Stomach smooth muscle (tissue), 2 donors: Measurements from ENCODE around the gene TEX44.
"Not testable (repeated sequence)": the region's sequence is repeated elsewhere in the genome, so short reads cannot be mapped to it uniquely, and the experiment has no call there.

Experiments used
- H3K27ac ChIP-seq: one replicate; pipeline ENCODE4 v1.7.0; 2013; ENCODE audit warnings: mild to moderate bottlenecking, low read length, inconsistent platforms
- H3K27me3 ChIP-seq, 2 donors: one replicate each; pipeline ENCODE4 v1.7.0; 2013; ENCODE audit warnings: low read length in 2 of 2; ENCODE audit not compliant: insufficient read depth in 2 of 2, control insufficient read depth in 1 of 2
- H3K36me3 ChIP-seq, 2 donors: one replicate each; pipeline ENCODE4 v1.7.0; 2013; ENCODE audit warnings: low read length in 2 of 2; ENCODE audit not compliant: control insufficient read depth in 2 of 2, insufficient read depth in 2 of 2
- H3K4me1 ChIP-seq: one replicate; pipeline ENCODE4 v1.7.0; 2013; ENCODE audit warnings: low read length; ENCODE audit not compliant: control insufficient read depth, insufficient read depth
- H3K4me3 ChIP-seq, 2 donors: one replicate each; pipeline ENCODE4 v1.7.0; 2013; ENCODE audit warnings: low read length in 2 of 2
- H3K9ac ChIP-seq, 2 donors: one replicate each; pipeline ENCODE4 v1.7.0; 2013; ENCODE audit warnings: low read length in 2 of 2, mild to moderate bottlenecking in 1 of 2
- H3K9me3 ChIP-seq, 2 donors: one replicate each; pipeline ENCODE4 v1.7.0; 2013; ENCODE audit warnings: low read length in 2 of 2; ENCODE audit not compliant: control insufficient read depth in 2 of 2
- donor health status: healthy.
- donor health status: Pancreatic carcinoma.

Gene TEX44

DNA sequence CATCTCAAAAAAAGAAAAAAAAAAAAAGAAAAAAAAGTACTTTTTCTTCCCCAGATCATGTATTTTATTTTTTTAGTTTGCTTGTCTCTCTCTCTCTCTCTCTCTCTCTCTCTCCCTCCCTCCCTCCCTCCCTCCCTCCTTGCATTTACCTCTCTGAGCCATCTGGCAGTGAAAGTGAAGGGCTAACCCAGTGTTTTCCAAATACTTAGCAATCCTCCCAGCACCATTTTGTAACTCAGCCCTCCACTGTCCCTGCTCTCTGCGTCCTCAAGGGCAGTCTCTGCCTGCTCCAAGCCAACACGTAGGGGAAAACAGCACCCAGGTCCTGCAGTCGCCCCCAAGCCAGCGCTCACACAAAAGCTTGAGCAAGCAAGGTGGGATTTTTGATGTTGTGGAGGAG lies 19.6 kb upstream of the TEX44 start:
- H3K4me3 ChIP-seq = no peak overlapping the region
- no peak overlapping the region for H3K27ac ChIP-seq
- no peak overlapping the region for H3K9ac ChIP-seq
- H3K9me3 ChIP-seq = no peaks in the 10 kb centered on the region
- H3K27me3 ChIP-seq = no peaks in the 10 kb centered on the region
- H3K36me3 ChIP-seq = no peaks in the 10 kb centered on the region
- no peaks in the 10 kb centered on the region for H3K4me1 ChIP-seq

DNA sequence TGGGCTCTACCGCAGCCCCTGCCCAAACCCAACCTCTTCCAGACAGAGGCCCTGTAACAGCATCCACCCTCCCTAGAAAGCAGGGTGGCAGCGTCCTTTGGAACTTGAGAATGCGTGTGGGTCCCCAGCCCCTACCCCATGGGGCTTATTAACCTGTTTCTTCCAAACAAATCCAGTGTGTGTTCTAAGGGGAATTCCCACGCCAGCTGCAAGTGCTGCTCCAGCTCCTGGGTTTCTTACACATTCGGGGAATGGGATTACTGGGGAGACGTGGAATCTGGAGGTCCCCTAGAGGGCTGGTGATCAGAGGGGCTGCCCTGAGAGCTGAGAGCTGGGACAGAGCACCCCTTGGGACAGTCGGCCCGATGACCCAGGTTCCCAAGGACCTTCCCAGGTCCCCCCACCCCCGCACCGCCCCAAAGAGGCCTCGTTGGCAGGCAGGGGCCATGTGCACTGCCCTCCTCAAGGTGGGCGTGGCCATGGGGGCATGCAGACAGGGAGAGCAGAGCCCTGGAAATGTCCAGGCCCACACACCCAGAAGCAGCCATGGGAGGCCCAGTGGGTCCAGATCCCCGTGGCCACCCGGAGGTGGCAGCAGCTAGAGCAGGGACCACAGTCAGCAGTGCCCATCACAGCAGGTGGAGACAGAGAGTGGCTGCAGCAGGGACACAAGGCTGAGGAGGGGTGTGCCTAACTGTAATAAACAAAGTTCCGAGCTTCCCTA lies 18.8 kb upstream of the TEX44 start:
- no peak overlapping the region for H3K27ac ChIP-seq
- no peak overlapping the region for H3K9ac ChIP-seq
- no peaks in the 10 kb centered on the region for H3K36me3 ChIP-seq
- H3K9me3 ChIP-seq = no peaks in the 10 kb centered on the region
- H3K4me3 ChIP-seq = no peak overlapping the region
- H3K4me1 ChIP-seq = no peaks in the 10 kb centered on the region
- H3K27me3 ChIP-seq = no peaks in the 10 kb centered on the region

DNA sequence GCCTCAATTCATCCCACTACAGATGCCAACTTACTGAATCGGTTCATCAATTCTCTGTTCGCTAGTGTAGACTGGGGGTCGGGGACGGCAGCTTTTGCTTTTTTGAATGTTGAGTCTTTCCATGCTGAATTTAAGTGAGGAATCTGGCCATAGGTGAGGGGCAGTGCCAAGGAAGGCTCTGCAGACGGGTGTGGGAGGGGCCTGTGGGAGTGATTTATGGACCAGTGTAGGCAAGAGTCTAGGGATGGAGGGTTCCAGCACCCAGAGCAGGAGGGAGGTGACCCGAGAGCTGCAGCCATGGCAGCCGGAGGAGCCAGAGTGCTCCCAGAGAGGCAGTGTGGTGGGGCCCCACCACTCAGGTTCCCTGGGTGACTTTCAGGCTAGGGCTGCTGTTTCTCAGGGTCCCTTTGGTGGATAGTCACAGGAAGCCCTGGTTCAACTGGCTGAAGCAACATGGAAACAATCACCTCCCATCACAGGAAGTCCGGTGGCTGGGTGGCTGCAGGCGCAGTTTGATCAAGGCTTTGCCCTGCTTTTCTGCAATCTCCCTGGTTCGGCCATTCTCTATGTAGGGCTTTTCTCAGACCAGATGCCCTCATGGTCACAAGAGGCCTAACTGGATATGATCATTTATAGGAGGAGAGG lies 16.9 kb upstream of the TEX44 start:
- H3K4me1 ChIP-seq = no peaks in the 10 kb centered on the region
- H3K27me3 ChIP-seq = no peaks in the 10 kb centered on the region
- no peak overlapping the region for H3K9ac ChIP-seq
- H3K27ac ChIP-seq = no peak overlapping the region
- no peak overlapping the region for H3K4me3 ChIP-seq
- no peaks in the 10 kb centered on the region for H3K9me3 ChIP-seq
- no peaks in the 10 kb centered on the region for H3K36me3 ChIP-seq

DNA sequence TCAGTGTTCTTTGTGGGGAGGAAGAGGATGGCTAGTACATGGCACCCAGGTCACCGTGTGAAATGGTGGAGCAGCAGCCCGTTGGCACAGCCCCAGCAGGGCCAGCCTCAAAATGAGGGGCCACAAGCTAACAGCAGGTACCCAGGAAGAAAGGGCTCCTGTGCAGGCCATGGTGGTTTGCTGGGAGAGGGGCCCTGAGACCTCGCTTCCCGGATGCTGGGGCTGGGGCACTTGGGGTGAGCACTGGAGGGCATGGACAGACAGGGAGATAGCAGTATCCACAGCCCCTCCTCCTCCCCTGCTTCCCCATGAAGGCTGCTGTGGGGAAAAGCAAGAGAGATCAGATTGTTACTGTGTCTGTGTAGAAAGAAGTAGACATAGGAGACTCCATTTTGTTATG lies 16.2 kb upstream of the TEX44 start:
- Histone ChIP-seq H3K4me3 (no peak overlapping the region), H3K27ac (no peak overlapping the region), H3K9me3 (no peaks in the 10 kb centered on the region), H3K36me3 (no peaks in the 10 kb centered on the region), H3K27me3 (no peaks in the 10 kb centered on the region), H3K4me1 (no peaks in the 10 kb centered on the region), H3K9ac (no peak overlapping the region)

DNA sequence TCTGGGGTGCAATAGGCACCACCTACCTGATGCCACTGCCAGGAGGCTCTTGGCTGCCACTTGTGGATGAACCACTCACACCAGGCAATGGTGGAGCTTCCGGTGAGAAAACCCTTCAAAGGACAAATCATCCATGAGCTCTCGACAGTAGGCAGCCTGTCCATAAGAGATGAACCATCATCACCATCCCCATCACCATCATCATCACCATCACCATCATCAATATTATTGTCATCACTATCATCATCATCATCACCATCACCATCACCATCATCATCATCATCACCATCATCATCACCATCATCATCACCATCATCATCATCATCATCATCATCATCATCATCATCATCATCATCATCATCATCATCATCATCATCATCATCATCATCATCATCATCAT lies 14.0 kb upstream of the TEX44 start:
- H3K4me1 ChIP-seq, H3K9ac ChIP-seq, H3K36me3 ChIP-seq, H3K27me3 ChIP-seq, H3K4me3 ChIP-seq, H3K27ac ChIP-seq, H3K9me3 ChIP-seq: not testable (repeated sequence)

DNA sequence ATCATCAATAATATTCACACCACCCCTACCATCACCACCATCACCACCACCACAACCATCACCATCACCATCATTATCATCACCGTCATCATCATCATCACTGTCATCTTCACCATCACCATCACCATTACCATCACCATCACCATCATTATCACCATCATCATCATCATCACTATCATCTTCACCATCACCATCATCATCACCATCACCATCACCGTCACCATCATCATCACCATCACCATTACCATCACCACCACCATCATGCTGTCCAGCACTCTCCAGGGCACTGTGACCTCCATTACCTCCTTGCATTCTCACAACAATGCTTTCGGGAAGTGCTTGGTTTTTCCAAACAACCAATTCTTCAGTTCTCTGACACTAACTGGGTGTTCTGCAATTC lies 13.1 kb upstream of the TEX44 start:
- Histone ChIP-seq H3K4me3 (no peak overlapping the region), H3K9me3 (no peaks in the 10 kb centered on the region)

DNA sequence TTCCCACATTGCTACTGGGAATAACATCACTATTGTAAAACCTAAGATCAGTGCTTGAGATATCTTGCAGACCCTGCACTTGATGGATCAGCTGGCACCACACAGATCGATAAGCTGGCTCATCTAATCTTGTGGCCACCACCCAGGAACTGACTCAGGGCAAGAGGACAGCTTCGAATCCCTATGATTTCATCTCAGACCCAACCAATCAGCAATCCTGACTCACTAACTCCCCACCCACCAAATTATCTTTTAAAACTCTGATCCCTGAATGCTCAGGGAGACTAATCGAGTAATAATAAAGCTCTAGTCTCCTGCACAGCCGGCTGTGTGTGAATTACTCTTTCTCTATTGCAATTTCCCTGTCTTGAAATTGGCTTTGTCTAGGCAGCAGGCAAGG lies 11.3 kb upstream of the TEX44 start:
- Histone ChIP-seq H3K27me3 (no peaks in the 10 kb centered on the region), H3K9ac (no peak overlapping the region), H3K9me3 (no peaks in the 10 kb centered on the region), H3K4me3 (no peak overlapping the region), H3K4me1 (no peaks in the 10 kb centered on the region), H3K27ac (no peak overlapping the region), H3K36me3 (no peaks in the 10 kb centered on the region)

More for the DNA sequence above, 13.1 kb upstream of the TEX44 start:
- Histone ChIP-seq H3K27ac (no peak overlapping the region), H3K36me3 (no peaks in the 10 kb centered on the region), H3K4me1 (no peaks in the 10 kb centered on the region), H3K27me3 (no peaks in the 10 kb centered on the region), H3K9ac (no peak overlapping the region)

DNA sequence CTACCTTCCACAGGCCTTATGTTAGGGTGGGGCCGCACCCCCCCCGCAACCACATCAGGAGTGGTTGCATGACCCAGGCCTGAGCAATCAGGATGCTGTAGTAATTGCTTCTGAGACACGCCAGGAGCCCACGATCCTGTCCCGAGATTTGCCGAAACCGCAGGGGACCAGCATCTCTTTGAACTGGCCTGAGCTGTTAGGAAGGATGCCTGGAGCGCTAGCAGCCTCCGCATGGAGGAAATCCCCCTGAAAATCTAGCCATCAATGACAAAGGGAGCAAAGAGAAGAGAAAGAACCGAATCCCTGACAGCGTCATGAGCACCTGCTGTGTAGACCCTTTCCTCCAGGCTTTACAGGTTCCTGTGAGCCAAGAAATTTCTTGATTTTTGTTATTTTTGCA lies 8.7 kb upstream of the TEX44 start:
- Histone ChIP-seq H3K27ac (no peak overlapping the region), H3K9ac (no peak overlapping the region), H3K4me1 (no peaks in the 10 kb centered on the region), H3K27me3 (no peaks in the 10 kb centered on the region), H3K36me3 (no peaks in the 10 kb centered on the region), H3K9me3 (no peaks in the 10 kb centered on the region), H3K4me3 (no peak overlapping the region)

DNA sequence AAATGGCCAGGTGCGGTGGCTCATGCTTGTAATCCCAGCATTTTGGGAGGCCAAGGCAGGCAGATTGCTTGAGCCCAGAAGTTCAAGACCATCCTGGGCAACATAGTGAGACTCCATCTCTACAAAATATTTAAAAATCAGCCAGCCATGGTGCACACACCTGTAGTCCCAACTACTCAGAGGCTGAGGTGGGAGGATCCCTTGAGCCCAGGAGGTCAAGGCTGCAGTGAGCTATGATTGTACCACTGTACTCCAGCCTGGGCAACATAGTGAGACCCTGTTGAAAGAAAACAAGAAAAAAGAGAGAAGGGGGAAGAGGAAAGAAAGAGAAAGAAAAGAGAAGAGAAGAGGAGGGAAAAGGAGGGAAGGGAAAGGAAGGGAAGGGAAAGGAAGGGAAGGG lies 4.9 kb upstream of the TEX44 start:
- H3K27ac ChIP-seq, H3K9me3 ChIP-seq, H3K27me3 ChIP-seq, H3K4me1 ChIP-seq, H3K9ac ChIP-seq, H3K4me3 ChIP-seq, H3K36me3 ChIP-seq: not testable (repeated sequence)

DNA sequence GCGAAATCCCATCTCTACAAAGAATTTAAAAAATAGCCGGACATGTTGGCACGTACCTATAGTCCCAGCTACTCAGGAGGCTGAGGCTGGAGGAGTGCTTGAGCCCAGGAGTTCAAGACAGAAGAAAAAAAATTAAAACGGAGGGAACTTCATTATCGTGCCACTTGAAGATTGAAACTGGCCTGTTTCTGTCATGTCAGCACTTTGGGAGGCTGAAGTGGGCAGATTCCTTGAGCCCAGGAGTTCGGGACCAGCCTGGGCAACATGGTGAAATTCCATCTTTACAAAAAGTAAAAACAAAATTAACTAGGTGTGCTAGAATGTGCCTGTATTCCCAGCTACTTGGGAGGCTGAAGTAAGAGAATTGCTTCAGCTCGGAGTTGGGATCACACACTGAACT lies 3.0 kb upstream of the TEX44 start:
- Histone ChIP-seq H3K27ac (no peak overlapping the region), H3K4me3 (no peak overlapping the region), H3K9ac (no peak overlapping the region), H3K9me3 (no peaks in the 10 kb centered on the region), H3K27me3 (no peaks in the 10 kb centered on the region), H3K36me3 (no peaks in the 10 kb centered on the region), H3K4me1 (no peaks in the 10 kb centered on the region)

DNA sequence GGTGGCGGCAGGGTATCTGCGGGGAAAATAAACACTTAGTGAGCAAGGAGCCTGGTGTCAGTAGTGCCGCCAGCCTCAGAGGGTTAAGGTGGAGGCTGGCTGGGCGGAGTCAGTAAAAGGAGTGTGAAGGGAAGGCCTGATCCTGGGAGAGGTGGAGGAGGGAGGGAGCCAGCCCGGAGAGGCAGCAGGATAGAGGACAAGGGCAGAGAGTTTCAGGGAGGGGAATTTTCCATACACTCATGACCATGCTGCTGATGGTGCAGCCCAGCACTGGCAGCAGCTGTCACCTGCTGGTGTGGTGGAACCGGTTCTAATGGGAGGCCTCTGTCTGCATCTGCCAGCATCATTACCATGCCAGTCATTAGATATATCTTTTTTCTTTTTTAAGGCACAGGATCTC lies 2.0 kb upstream of the TEX44 start:
- Histone ChIP-seq H3K36me3 (no peaks in the 10 kb centered on the region), H3K4me1 (no peaks in the 10 kb centered on the region), H3K9ac (no peak overlapping the region), H3K27ac (no peak overlapping the region), H3K4me3 (no peak overlapping the region), H3K9me3 (no peaks in the 10 kb centered on the region), H3K27me3 (no peaks in the 10 kb centered on the region)
